ENCODE measurements around the gene TMEM255B. TPM values are rescaled to one million over a fixed set of nuclear protein-coding genes. Genes with fewer than 3 reads are reported as not detected.
A peak's percentile ranks its signal among the peaks of the same experiment; 100 is the strongest.

The TMEM255B gene
- total RNA-seq, 6 donors from 2014 or later: 1.4 to 39.0 (median 13.8) TPM

DNA sequence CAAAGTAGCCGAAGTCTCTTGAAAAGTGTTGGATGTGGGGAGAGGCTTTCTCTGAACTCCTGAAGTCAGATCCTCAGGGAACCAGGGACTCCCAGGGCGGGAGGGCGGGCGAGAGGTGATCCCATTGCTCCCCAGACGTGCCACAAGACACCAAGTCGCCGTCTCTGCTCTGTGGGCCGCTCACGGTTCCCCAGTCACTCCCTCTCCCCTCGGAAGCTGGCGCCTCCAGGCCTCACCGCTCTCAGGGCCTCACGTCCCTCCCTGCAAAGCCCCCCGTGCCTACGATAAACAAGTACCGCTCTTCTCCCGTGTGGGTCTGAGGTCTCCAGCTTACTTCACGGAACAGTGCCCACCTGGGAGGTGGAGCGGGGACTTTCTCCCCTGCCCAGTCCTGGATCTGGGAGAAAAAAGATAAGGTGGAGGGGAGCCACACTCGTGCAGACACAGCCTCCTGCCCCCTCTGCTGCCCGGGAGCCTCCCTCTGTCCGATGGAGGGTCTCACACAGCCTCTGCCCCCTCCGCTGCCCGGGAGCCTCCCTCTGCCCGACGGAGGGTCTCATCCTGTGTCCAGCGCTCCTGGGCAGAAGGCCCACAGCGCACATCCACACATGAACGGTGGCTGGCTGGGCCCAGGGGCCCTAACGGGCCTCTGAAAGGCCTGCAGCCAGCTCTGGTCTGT, 54.2 kb downstream of the TMEM255B start:
- Histone ChIP-seq H3K36me3 (no peaks in the 10 kb centered on the region), H3K9me3 (peaks cover 0 to 9% (median 3%) of the 10 kb centered on the region in 4 donors), H3K4me3 (peak overlapping the region in 1 of 4 donors; percentile 1), H3K4me1 (peaks cover 32 to 54% (median 45%) of the 10 kb centered on the region in 4 donors), H3K27me3 (no peaks in the 10 kb centered on the region), H3K27ac (peak overlapping the region; percentile 54 to 67 (median 61))
- ATAC-seq (ENCODE audit: low FRiP score in 2 of 2) (no peak), DNase-seq (peak in 1 of 2 donors; percentile 56)
- WGBS, 2 donors: 80% methylated on average over 22 to 30 of the region's 30 CpGs
- no peak for TF ChIP-seq POLR2A (IDR thresholded peaks at IDR 0.05)
- no peak for TF ChIP-seq POLR2AphosphoS5 (IDR thresholded peaks at IDR 0.05)
- TF ChIP-seq, protein P1, sequence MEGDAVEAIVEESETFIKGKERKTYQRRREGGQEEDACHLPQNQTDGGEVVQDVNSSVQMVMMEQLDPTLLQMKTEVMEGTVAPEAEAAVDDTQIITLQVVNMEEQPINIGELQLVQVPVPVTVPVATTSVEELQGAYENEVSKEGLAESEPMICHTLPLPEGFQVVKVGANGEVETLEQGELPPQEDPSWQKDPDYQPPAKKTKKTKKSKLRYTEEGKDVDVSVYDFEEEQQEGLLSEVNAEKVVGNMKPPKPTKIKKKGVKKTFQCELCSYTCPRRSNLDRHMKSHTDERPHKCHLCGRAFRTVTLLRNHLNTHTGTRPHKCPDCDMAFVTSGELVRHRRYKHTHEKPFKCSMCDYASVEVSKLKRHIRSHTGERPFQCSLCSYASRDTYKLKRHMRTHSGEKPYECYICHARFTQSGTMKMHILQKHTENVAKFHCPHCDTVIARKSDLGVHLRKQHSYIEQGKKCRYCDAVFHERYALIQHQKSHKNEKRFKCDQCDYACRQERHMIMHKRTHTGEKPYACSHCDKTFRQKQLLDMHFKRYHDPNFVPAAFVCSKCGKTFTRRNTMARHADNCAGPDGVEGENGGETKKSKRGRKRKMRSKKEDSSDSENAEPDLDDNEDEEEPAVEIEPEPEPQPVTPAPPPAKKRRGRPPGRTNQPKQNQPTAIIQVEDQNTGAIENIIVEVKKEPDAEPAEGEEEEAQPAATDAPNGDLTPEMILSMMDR (IDR thresholded peaks at IDR 0.05): no peak
- TF ChIP-seq EP300 (IDR thresholded peaks at IDR 0.05): no peak

DNA sequence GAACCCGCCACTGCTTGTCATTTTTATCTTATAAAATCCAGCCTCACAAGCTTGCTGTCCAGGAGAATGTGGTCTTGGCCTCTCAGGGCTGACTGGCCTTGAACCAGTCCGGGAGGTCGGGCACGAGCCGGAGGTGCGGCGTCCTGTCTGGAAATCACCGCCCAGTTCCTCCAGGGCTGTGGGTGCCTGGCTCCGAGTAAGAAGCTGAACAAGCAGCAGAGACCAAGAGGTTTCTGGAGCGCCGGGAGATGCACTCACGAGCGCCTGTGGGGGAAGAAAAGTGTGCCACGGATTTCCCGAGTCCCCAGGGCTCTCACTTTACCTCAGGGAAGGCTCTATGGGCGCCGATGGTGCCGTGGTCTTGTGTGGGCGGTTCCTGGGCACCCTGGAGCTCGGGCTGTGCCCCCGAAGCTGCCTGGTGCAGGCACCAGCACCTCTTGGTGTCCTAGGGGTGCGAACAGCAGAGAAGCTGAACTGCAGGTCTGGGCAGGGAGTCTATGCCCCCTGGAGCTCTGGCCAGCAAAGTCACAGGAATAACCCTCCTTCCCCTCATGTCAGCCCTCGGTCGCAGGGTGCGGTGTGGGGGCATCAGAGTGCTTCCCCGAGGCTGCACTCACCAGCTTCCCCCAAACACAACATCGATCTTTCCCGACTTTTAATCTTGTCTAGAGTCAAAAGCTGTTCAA, 54.9 kb downstream of the TMEM255B start:
- TF ChIP-seq POLR2AphosphoS5 (IDR thresholded peaks at IDR 0.05): peak in 1 of 2 donors; percentile 13
- TF ChIP-seq EP300 (IDR thresholded peaks at IDR 0.05): no peak
- peak in 1 of 2 donors; percentile 12 for ATAC-seq (ENCODE audit: low FRiP score in 2 of 2)
- H3K36me3 ChIP-seq: no peaks in the 10 kb centered on the region
- peaks cover 0 to 2% (median under 1%) of the 10 kb centered on the region in 4 donors for H3K9me3 ChIP-seq
- peaks cover 39 to 60% (median 50%) of the 10 kb centered on the region in 4 donors for H3K4me1 ChIP-seq
- WGBS, 2 donors: 52 to 59% methylated on average over 24 to 28 of the region's 28 CpGs
- no peaks in the 10 kb centered on the region for H3K27me3 ChIP-seq
- H3K27ac ChIP-seq: peak overlapping the region; percentile 54 to 67 (median 61)
- peak overlapping the region in 1 of 4 donors; percentile 1 for H3K4me3 ChIP-seq
- peak; percentile 49 to 80 for DNase-seq

GRCh38 chr13:113814435-113814821, 55.4 kb downstream of the TMEM255B start:
- H3K27ac ChIP-seq: peak overlapping the region in 2 of 4 donors; percentile 65 to 67
- no peaks in the 10 kb centered on the region for H3K36me3 ChIP-seq
- H3K4me3 ChIP-seq: peak overlapping the region in 1 of 4 donors; percentile 1
- no peak for TF ChIP-seq POLR2A (IDR thresholded peaks at IDR 0.05)
- no peak for TF ChIP-seq POLR2AphosphoS5 (IDR thresholded peaks at IDR 0.05)
- no peak for TF ChIP-seq EP300 (IDR thresholded peaks at IDR 0.05)
- TF ChIP-seq, protein P1 (IDR thresholded peaks at IDR 0.05): no peak
- ATAC-seq (ENCODE audit: low FRiP score in 2 of 2): peak in 1 of 2 donors; percentile 60
- no peaks in the 10 kb centered on the region for H3K27me3 ChIP-seq
- WGBS, 2 donors: 55 to 63% methylated on average over 7 to 11 of the region's 11 CpGs
- peak; percentile 43 to 79 for DNase-seq
- no peaks in the 10 kb centered on the region for H3K9me3 ChIP-seq
- peaks cover 44 to 65% (median 52%) of the 10 kb centered on the region in 4 donors for H3K4me1 ChIP-seq

DNA sequence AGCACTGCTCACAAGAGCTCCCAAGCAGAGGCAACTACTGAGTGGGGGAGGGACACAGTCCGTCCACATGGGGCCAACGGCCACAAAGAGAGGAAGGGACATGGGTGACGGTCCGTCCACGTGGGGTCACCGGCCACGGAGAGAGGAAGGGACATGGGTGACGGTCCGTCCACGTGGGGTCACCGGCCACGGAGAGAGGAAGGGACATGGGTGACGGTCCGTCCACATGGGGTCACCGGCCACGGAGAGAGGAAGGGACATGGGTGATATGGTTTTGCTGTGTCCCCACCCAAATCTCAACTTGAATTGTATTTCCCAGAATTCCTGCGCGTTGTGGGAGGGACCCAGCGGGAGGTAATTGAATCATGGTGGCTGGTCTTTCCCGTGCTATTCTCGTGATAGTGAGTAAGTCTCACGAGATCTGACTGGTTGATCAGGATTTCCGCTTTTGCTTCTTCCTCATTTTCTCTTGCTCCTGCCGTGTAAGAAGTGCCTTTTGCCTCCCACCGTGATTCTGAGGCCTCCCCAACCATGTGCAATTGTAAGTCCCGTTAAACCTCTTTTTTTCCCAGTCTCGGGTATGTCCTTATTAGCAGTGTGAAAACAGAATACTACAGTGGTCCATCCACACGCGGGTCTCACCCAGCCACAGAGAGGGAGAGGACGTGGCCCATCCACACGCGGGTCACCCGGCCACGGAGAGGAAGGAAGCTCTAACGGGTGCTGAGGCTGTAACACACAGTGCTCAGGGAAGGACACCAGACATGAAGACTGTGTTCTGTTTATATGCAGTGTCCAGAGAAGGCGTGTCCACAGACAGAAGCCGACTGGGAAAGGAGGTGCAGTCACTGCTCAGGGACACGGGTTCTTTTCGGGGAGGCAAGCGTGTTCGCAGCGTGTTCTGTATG, 56.4 kb downstream of the TMEM255B start:
- H3K9me3 ChIP-seq: no peaks in the 10 kb centered on the region
- peak in 1 of 2 donors; percentile 25 for ATAC-seq (ENCODE audit: low FRiP score in 2 of 2)
- peak overlapping the region in 3 of 4 donors; percentile 22 to 65 (median 57) for H3K27ac ChIP-seq
- DNase-seq: peak in 1 of 2 donors; percentile 59
- H3K27me3 ChIP-seq: no peaks in the 10 kb centered on the region
- TF ChIP-seq EP300 (IDR thresholded peaks at IDR 0.05) (no peak), POLR2A (IDR thresholded peaks at IDR 0.05) (peak in 1 of 4 donors; percentile 25), POLR2AphosphoS5 (IDR thresholded peaks at IDR 0.05) (peak; percentile 25 to 59)
- TF ChIP-seq, protein P1 (IDR thresholded peaks at IDR 0.05): no peak
- no peaks in the 10 kb centered on the region for H3K36me3 ChIP-seq
- peaks cover 54 to 75% (median 60%) of the 10 kb centered on the region in 4 donors for H3K4me1 ChIP-seq
- 56 to 61% methylated on average over 42 of the region's 42 CpGs for WGBS, 2 donors
- peak overlapping the region in 3 of 4 donors; percentile 21 to 36 (median 34) for H3K4me3 ChIP-seq

Data from upper lobe of left lung (tissue), 6 donors.